Measurements from ENCODE around the gene AURKAIP1. TPM values are rescaled to one million over a fixed set of nuclear protein-coding genes. Genes with fewer than 3 reads are reported as not detected.

AURKAIP1 gene
- polyA plus RNA-seq, 1 donor from 2014 or later: 104 TPM

- no peak overlapping the region for H3K9ac ChIP-seq (ENCODE audit: low read length)
- H3K9me3 ChIP-seq (ENCODE audit: low read length): no peaks in the 10 kb centered on the region
- H4K20me1 ChIP-seq (ENCODE audit: insufficient read depth): peaks cover 13% of the 10 kb centered on the region
- H3K4me3 ChIP-seq (ENCODE audit: low read length): no peak overlapping the region
- no peak overlapping the region for H3K4me2 ChIP-seq (ENCODE audit: low read length)
- no peaks in the 10 kb centered on the region for H3K9me2 ChIP-seq (ENCODE audit: insufficient read depth, low read length)
- H3F3A ChIP-seq (ENCODE audit: insufficient read depth, low read length, poor library complexity, severe bottlenecking): no peaks in the 10 kb centered on the region
- no peak overlapping the region for H3K27ac ChIP-seq (ENCODE audit: low read length)
- no peaks in the 10 kb centered on the region for H3K36me3 ChIP-seq (ENCODE audit: insufficient read depth, low read length)
- H3K79me2 ChIP-seq (replicated peaks; ENCODE audit: insufficient read depth, low read length): peaks cover 12% of the 10 kb centered on the region
- H3K27me3 ChIP-seq (ENCODE audit: insufficient read depth, low read depth, low read length): no peaks in the 10 kb centered on the region
- H2AFZ ChIP-seq (ENCODE audit: low read depth, low read length): no peak overlapping the region
- no peak for TF ChIP-seq REST (IDR thresholded peaks at IDR 0.05; ENCODE audit: borderline replicate concordance)
- no peak for TF ChIP-seq POLR2AphosphoS5 (IDR thresholded peaks at IDR 0.05)
- TF ChIP-seq TAF1 (IDR thresholded peaks at IDR 0.05; ENCODE audit: low read depth): no peak
- TF ChIP-seq SMC3 (conservative IDR thresholded peaks at IDR 0.05; ENCODE audit: poor library complexity): no peak
- TF ChIP-seq MXI1 (conservative IDR thresholded peaks at IDR 0.05; ENCODE audit: poor library complexity, severe bottlenecking): no peak
- no peak for TF ChIP-seq CTCF (IDR thresholded peaks at IDR 0.05; ENCODE audit: poor library complexity, severe bottlenecking)
- no peak for TF ChIP-seq EZH2 (IDR thresholded peaks at IDR 0.05; ENCODE audit: borderline replicate concordance, insufficient read depth, low read length, poor library complexity, severe bottlenecking)
- TF ChIP-seq EP300 (conservative IDR thresholded peaks at IDR 0.05; ENCODE audit: poor library complexity, severe bottlenecking): no peak
These were observed 30.2 kb downstream of the AURKAIP1 start for GRCh38 chr1:1344655-1345361.

- TF ChIP-seq EP300 (conservative IDR thresholded peaks at IDR 0.05; ENCODE audit: poor library complexity, severe bottlenecking): no peak
- TF ChIP-seq MXI1 (conservative IDR thresholded peaks at IDR 0.05; ENCODE audit: poor library complexity, severe bottlenecking): no peak
- TF ChIP-seq TAF1 (IDR thresholded peaks at IDR 0.05; ENCODE audit: low read depth): no peak
- no peak for TF ChIP-seq EZH2 (IDR thresholded peaks at IDR 0.05; ENCODE audit: borderline replicate concordance, insufficient read depth, low read length, poor library complexity, severe bottlenecking)
- TF ChIP-seq REST (IDR thresholded peaks at IDR 0.05; ENCODE audit: borderline replicate concordance): no peak
- no peak for TF ChIP-seq CTCF (IDR thresholded peaks at IDR 0.05; ENCODE audit: poor library complexity, severe bottlenecking)
- TF ChIP-seq RAD21 (conservative IDR thresholded peaks at IDR 0.05): no peak
- TF ChIP-seq POLR2AphosphoS5 (IDR thresholded peaks at IDR 0.05): no peak
- Histone ChIP-seq H3K27ac (ENCODE audit: low read length) (no peak overlapping the region), H3K9ac (ENCODE audit: low read length) (no peak overlapping the region), H3K9me3 (ENCODE audit: low read length) (no peaks in the 10 kb centered on the region), H3K36me3 (ENCODE audit: insufficient read depth, low read length) (no peaks in the 10 kb centered on the region), H3K9me2 (ENCODE audit: insufficient read depth, low read length) (no peaks in the 10 kb centered on the region), H3K4me2 (ENCODE audit: low read length) (no peak overlapping the region), H3K27me3 (ENCODE audit: insufficient read depth, low read depth, low read length) (no peaks in the 10 kb centered on the region), H2AFZ (ENCODE audit: low read depth, low read length) (no peak overlapping the region), H4K20me1 (ENCODE audit: insufficient read depth) (peaks cover 13% of the 10 kb centered on the region), H3K4me3 (ENCODE audit: low read length) (no peak overlapping the region), H3F3A (ENCODE audit: insufficient read depth, low read length, poor library complexity, severe bottlenecking) (no peaks in the 10 kb centered on the region), H3K79me2 (replicated peaks; ENCODE audit: insufficient read depth, low read length) (peaks cover 12% of the 10 kb centered on the region)
These were observed 31.1 kb downstream of the AURKAIP1 start for GRCh38 chr1:1343811-1344421.

Data from neural cell (in vitro differentiated cells).